ENCODE measurements around the gene CRELD2.

The CRELD2 gene

GRCh38 chr22:49970528-49971231 is 52.2 kb downstream of the CRELD2 start:
- peak; percentile 77 to 90 (median 84) for DNase-seq

DNA sequence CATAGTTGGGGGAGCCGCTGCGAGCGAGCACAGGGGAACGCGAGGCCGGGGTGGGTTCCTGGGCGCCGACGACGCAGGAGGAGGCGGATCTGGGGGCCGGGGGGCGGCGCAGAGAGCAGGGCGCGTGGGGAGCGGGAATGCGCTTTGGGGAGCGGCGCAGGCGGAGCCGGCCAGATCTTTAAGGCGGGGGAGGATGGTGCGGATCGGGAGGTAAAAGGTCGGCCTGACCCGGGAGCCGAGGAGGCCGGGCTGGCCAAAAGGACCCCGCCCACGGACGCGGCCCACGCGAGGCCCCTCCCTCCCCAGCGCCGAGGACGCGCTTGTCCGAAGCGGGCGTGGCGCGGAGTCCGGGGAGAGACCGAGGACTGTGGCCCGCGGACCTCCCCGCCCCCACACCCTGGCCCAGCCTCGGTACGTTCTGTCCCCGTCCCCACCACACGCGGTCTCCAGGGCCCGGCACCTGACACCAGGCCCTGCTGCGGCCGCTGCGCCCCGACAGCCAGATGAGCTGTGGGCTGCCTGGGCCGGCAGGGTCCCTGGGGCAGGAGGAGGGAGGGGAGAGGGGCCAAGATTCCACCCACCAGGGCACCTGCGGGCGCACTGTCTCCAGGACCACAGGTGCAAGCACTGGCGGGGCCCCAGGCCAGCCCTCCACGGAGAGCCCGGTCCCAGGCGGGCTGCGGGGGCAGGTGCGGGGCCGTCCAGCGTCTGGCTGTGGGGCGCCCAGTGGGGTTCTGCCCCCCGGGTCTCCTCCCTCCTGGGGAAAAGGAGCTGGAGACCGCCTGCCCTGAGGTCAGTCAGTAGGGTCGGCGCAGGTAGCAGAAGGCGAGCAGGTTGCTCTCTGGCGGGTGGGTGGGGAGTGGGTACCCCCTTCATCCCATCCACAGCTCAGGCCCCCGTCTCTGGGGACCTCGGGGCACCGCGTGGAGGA is 53.1 kb downstream of the CRELD2 start:
- peak in 1 of 6 experiments; percentile 59 for DNase-seq

DNA sequence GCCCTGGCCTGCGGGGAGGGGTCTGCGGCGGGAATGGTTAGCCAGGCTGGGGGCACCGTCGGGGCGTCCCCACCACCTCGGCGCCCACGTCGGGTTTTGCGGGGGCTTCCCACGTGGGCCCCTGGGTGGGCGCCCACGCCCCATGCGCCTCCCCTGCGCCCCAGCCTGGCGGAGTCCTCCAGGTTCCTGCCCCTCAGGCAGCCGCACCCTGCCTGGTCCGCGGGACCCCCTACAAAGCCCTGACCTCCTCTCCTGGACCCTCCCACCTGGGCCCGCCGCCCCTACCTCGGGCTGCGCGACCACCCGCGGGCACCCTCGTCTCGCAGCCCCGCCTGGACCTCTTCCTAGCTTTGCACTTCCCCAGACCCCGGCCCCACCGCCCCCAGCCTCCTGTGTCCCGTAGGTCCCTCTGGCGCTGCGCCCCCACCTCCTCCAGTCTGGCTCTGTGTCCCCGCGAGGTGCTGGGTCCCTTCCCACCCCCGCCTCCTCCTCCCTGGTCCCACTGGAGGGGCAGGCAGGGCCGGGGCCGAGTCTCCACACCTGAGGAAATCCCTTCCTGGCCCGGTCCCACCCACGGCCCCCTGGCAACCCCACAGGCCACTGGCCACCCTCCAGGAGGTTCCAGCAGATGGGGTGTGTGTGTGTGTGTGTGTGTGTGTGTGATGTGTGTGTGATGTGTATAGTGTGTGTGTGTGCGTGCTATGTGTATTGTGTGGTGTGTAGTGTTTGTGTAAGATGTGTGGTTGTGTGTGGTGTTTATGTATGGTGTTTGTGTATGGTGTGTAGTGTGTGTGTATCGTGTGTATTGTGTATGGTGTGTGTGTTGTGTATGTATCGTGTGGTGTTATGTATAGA is 54.0 kb downstream of the CRELD2 start:
- no peak for DNase-seq

GRCh38 chr22:49973018-49973961 is 54.9 kb downstream of the CRELD2 start:
- no peak for DNase-seq

GRCh38 chr22:49975543-49976389 is 57.3 kb downstream of the CRELD2 start:
- DNase-seq: no peak

DNA sequence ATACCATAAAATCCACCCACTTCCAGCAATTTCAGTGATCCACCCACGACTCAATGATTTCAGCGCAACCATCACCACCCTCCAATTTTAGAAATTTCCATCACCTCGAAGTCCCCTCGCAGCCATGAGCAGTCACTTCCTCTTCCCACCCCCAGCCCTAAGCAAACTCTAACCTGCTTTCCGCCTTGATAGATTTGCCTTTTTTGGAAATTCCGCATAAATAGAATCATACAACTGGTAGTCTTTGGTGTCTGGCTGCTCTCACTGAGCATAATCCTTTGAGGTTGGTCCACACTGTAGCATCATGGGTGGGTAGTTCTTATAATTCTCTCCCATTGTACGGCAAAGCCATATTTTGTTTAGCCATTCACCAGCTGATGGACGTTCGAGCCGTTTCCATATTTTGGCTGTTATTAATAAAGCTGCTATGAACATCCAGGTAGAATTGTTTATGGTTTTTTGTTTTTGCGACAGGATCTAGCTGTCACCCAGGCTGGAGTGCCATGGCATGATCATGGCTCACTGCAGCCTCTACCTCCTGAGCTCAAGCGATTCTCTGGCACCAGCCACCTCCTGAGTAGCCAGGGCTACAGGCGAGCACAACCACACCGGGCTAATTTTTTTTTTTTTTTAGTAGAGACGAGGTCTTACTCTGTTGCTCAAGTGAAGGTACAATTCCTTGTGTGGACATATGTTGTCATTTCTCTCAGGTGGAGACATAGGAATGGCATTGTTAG is 58.2 kb downstream of the CRELD2 start:
- DNase-seq: peak in 3 of 6 experiments; percentile 33 to 41 (median 36)
